VCaP (cell line): ENCODE results near the gene TMEM132E.
"Not testable (repeated sequence)": the region's sequence is repeated elsewhere in the genome, so short reads cannot be mapped to it uniquely, and the experiment has no call there.

Source experiments
- H3K27ac ChIP-seq: fragments of 450-650 bp; 2 replicates; pipeline ENCODE4 v1.5.1; 2017
- TF ChIP-seq, protein P1 (sequence below): fragments of 450-650 bp; conservative IDR thresholded peaks from 2 replicates; pipeline ENCODE4 v1.5.1; 2017; ENCODE audit warnings: mild to moderate bottlenecking, moderate library complexity

The TMEM132E gene, protein sequence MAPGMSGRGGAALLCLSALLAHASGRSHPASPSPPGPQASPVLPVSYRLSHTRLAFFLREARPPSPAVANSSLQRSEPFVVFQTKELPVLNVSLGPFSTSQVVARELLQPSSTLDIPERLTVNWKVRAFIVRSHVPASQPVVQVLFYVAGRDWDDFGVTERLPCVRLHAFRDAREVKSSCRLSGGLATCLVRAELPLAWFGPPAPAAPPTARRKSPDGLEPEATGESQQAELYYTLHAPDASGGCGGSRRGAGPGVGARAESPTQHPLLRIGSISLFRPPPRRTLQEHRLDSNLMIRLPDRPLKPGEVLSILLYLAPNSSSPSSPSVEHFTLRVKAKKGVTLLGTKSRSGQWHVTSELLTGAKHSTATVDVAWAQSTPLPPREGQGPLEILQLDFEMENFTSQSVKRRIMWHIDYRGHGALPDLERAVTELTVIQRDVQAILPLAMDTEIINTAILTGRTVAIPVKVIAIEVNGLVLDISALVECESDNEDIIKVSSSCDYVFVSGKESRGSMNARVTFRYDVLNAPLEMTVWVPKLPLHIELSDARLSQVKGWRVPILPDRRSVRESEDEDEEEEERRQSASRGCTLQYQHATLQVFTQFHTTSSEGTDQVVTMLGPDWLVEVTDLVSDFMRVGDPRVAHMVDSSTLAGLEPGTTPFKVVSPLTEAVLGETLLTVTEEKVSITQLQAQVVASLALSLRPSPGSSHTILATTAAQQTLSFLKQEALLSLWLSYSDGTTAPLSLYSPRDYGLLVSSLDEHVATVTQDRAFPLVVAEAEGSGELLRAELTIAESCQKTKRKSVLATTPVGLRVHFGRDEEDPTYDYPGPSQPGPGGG (N-terminal part only)

DNA sequence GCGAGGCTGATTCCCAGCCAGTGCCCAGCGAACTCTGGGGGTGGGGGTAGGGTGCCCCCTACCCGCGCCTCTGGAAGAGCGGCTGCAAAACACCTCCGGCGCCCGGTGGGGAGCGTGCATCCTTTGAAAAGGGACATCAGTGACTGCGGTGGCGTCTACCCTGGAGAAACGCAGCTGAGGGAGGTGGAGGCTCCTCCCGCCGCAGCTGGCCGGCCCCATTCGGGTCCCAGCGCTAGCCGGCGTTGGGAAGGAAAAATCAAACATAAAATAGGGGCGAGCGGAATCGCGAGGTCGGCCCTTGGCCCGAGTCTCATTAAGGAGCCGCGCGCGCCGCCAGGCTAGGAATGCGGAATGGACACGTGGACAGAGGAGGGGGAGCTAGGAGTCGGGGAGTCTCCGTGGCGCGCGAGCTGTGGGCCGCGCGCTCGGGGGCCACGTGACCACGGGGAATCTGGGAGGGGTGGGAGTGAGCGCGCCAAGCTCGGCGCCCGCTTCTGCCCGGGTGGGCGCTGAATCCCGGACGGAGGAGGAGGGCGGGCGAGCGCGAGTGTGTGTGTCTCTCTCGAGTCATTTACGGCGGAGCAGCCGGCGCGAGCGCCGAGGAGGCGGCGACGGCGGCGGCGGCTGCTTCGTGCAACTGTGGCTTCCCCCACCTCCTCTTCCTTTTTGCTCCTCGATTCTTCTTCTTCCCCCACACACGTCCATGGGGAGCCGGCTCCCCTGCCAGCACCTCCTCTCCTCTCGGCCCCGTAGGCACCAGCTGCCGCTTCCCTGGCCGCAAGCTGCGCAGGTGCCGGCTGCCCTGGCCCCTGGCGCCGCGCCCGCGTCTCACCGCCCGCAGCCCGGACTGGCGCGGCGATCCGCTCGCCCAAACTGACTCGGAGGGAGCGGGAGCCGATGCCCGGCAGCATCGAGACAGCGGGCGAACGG, at the start of gene TMEM132E:
TSS of gene TMEM132E (plus strand) at position 566 of the 930 bp plus-strand sequence. CDS start 1,495 bp downstream, outside the sequence.
- TF ChIP-seq, protein P1, sequence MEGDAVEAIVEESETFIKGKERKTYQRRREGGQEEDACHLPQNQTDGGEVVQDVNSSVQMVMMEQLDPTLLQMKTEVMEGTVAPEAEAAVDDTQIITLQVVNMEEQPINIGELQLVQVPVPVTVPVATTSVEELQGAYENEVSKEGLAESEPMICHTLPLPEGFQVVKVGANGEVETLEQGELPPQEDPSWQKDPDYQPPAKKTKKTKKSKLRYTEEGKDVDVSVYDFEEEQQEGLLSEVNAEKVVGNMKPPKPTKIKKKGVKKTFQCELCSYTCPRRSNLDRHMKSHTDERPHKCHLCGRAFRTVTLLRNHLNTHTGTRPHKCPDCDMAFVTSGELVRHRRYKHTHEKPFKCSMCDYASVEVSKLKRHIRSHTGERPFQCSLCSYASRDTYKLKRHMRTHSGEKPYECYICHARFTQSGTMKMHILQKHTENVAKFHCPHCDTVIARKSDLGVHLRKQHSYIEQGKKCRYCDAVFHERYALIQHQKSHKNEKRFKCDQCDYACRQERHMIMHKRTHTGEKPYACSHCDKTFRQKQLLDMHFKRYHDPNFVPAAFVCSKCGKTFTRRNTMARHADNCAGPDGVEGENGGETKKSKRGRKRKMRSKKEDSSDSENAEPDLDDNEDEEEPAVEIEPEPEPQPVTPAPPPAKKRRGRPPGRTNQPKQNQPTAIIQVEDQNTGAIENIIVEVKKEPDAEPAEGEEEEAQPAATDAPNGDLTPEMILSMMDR = peak; percentile 9; the same call in 1 of the 2 replicates
- peak within 1 kb of the TSS; percentile 50; the same call in 1 of the 2 replicates for H3K27ac ChIP-seq

DNA sequence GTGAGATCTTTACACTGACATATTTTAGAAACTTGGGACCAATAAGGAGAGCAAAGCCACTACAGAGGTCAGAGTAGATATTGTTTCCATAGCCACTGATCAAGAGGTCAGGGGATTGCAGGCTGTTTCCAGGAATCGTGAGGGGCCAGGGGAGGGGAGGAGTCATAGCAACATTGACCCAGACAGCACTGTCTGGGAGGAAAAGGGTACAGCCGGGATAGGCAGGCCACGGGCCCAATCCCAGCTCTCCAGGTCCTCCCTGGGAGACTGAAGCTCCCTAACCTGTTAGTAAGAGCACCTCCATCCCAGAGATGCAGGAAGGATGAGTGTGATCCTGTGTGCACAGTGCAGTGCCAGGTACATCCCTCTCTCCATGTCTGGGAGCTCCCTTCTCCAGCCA, 48.5 kb upstream of the TMEM132E start:
- TF ChIP-seq, protein P1 = no peak
- no peak overlapping the region for H3K27ac ChIP-seq

DNA sequence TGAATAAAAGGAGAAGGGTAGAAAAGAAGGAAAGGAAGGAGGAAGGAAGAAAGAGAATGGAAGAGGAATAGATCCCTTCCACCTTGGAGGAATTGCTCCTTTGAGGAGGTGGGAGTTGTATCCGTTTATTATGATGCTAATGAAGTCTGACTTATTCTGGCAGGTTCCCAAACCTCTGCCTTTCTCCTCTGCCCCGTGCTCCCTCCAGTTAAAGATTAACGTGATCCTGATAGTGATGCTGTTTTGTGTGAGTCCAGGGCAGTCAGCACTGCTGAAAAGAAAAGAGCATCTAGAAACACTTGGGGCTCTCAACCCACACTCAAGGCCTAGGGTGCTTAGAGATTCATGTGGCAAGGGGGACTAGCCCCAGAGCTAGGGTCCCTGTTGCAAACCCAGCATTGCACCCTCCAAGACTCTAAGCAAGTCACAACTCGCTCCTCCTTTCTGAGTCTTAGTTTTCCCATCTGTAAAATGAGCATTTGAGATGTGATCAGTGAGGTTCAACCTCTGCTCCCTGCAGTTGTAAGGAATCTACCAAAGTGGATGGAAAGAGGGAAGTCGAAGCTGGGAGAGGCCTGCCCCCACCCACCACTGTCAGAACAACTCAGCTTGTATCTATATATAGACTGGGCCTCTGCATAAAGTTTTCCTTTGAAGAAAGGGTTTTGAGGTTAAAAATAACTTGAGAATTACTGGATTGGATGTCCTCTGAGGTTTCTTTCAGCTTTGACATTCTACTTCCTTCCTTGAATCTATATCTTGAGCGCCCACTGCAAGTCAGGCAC, 46.9 kb upstream of the TMEM132E start:
- TF ChIP-seq, protein P1 = no peak
- peak overlapping the region; percentile 42 for H3K27ac ChIP-seq

DNA sequence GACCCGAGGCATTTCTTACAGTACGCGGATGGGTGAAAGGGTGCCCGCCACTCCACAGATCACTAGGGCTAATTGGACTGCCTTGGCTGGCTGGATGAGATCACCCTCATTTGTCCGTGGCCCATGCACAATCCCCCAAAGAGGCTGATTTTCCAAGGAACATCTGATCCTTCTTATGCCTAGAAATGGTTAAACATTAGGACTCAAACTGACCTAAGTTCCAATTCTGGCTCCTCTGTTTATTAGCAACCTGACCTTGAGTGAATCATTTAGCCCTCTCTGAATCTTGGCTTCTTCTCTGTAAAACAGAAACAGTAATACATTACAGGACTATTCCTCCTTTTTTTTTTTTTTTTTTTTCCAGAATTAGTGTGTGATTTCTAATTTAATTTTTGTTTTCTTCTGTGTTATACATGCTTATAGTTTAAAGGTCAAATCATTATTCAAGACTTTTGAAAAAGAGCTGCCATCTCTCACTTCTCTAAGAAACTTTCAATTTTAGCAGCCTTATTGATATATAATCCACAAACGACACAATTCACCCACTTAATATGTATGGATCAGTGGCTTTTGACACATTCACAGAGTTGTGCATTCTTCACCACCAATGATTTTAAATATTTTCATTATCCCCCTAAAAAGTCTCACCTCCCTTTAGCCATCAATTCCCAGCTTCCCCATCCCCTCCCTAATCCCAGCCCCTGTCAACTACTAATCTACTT, 45.4 kb upstream of the TMEM132E start:
- TF ChIP-seq, protein P1 = no peak

DNA sequence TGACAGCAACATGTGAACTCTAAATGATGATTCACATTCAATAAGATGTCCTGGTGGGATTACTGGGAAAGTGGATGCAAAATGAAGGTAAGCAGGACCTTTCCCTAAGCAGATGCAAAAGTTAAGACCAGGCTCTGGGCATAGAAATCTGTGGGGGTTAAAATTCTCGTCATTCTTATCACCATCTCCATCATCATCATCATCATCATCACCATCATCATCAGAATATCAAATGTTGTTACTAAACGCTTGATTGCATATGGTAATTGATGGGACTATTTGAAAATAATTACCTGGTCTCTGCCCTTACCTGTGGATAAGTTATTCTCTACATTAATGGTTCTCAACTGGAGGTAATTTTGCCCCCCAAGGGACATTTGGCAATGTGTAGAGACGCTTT, 41.9 kb upstream of the TMEM132E start:
- no peak overlapping the region for H3K27ac ChIP-seq
- TF ChIP-seq, protein P1 = no peak

More for the DNA sequence above, 45.4 kb upstream of the TMEM132E start:
- no peak overlapping the region for H3K27ac ChIP-seq

DNA sequence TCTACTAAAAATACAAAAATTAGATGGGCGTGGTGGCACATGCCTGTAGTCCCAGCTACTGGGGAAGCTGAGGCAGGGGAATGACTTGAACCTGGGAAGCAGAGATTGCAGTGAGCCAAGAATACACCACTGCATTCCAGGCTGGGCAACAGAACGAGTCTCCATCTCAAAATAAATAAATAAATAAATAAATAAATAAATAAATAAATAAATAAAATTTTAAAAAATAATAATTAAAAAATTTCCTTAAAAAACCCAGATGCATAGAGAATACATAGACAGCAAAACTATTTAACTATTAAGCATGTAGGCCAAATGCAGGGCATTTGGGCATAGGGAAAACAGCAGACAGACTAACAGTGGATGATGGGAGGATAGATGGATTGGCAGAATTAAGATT, 40.8 kb upstream of the TMEM132E start:
- not testable (repeated sequence) for H3K27ac ChIP-seq
